SKM-1 treated with dmso at 0.1 percent for 144 hours (cell line): ENCODE results near the gene EIF4G3.
A peak's percentile ranks its signal among the peaks of the same experiment; 100 is the strongest.
"Not testable (repeated sequence)": the region's sequence is repeated elsewhere in the genome, so short reads cannot be mapped to it uniquely, and the experiment has no call there.

Experiments used
- DNase-seq: peaks from one replicate; lab custom pipeline; 2025; ENCODE audit not compliant: unreplicated experiment; lab: John Stamatoyannopoulos, UW

The EIF4G3 gene

GRCh38 chr1:21176586-21177555 is at the start of gene EIF4G3:
Gene EIF4G3, minus strand, starts transcription at chr1:21176897. Its CDS starts 174,155 bp downstream, at chr1:21002742.
- peak; percentile 97 for DNase-seq

- no peak for DNase-seq
Observed at GRCh38 chr1:21225065-21225464, 48.4 kb upstream of the EIF4G3 start.

GRCh38 chr1:21220815-21221214 is 44.1 kb upstream of the EIF4G3 start:
- DNase-seq: no peak

GRCh38 chr1:21219674-21220073 is 43.0 kb upstream of the EIF4G3 start:
- DNase-seq: no peak

GRCh38 chr1:21217812-21218596 is 41.3 kb upstream of the EIF4G3 start:
- peak; percentile 46 for DNase-seq

GRCh38 chr1:21216835-21217811 is 40.4 kb upstream of the EIF4G3 start:
- DNase-seq: peak; percentile 39

- no peak for DNase-seq
Observed at GRCh38 chr1:21212126-21212525, 35.4 kb upstream of the EIF4G3 start.

- DNase-seq: not testable (repeated sequence)
Observed at GRCh38 chr1:21208137-21208700, 31.5 kb upstream of the EIF4G3 start.

- DNase-seq: no peak
Observed at GRCh38 chr1:21206117-21206516, 29.4 kb upstream of the EIF4G3 start.

- no peak for DNase-seq
Observed at GRCh38 chr1:21205416-21205815, 28.7 kb upstream of the EIF4G3 start.

GRCh38 chr1:21201650-21202049 is 25.0 kb upstream of the EIF4G3 start:
- DNase-seq: no peak

GRCh38 chr1:21201238-21201637 is 24.5 kb upstream of the EIF4G3 start:
- DNase-seq: not testable (repeated sequence)

GRCh38 chr1:21200767-21201166 is 24.1 kb upstream of the EIF4G3 start:
- DNase-seq: no peak

- DNase-seq: no peak
Observed at GRCh38 chr1:21198929-21199328, 22.2 kb upstream of the EIF4G3 start.

- DNase-seq: no peak
Observed at GRCh38 chr1:21192871-21193270, 16.2 kb upstream of the EIF4G3 start.

GRCh38 chr1:21192284-21192683 is 15.6 kb upstream of the EIF4G3 start:
- no peak for DNase-seq

GRCh38 chr1:21190771-21191170 is 14.1 kb upstream of the EIF4G3 start:
- not testable (repeated sequence) for DNase-seq

- DNase-seq: no peak
Observed at GRCh38 chr1:21189906-21190500, 13.3 kb upstream of the EIF4G3 start.

- no peak for DNase-seq
Observed at GRCh38 chr1:21189421-21189820, 12.7 kb upstream of the EIF4G3 start.

- no peak for DNase-seq
Observed at GRCh38 chr1:21188235-21188634, 11.5 kb upstream of the EIF4G3 start.
